Measurements from ENCODE around the gene GPHN.
A peak's percentile ranks its signal among the peaks of the same experiment; 100 is the strongest.
"Not testable (repeated sequence)": the region's sequence is repeated elsewhere in the genome, so short reads cannot be mapped to it uniquely, and the experiment has no call there.

Gene GPHN

GRCh38 chr14:66824251-66824650, 316.3 kb downstream of the GPHN start:
- DNase-seq = no peak

- DNase-seq = no peak
These were observed 319.2 kb downstream of the GPHN start for GRCh38 chr14:66827182-66827581.

- no peak for DNase-seq
These were observed 323.2 kb downstream of the GPHN start for GRCh38 chr14:66831173-66831572.

- no peak for DNase-seq
These were observed 325.9 kb downstream of the GPHN start for GRCh38 chr14:66833816-66834215.

GRCh38 chr14:66837436-66837835, 329.5 kb downstream of the GPHN start:
- not testable (repeated sequence) for DNase-seq

- DNase-seq = no peak
These were observed 335.1 kb downstream of the GPHN start for GRCh38 chr14:66842911-66843512.

- DNase-seq = no peak
These were observed 342.4 kb downstream of the GPHN start for GRCh38 chr14:66850258-66850888.

GRCh38 chr14:66853311-66853710, 345.4 kb downstream of the GPHN start:
- DNase-seq = no peak

GRCh38 chr14:66857867-66858266, 349.9 kb downstream of the GPHN start:
- DNase-seq = no peak

- DNase-seq = no peak
These were observed 351.2 kb downstream of the GPHN start for GRCh38 chr14:66859063-66859671.

GRCh38 chr14:66881596-66881995, 373.6 kb downstream of the GPHN start:
- no peak for DNase-seq

GRCh38 chr14:66884149-66884548, 376.2 kb downstream of the GPHN start:
- DNase-seq = no peak

GRCh38 chr14:66900719-66901118, 392.8 kb downstream of the GPHN start:
- no peak for DNase-seq

- DNase-seq = no peak
These were observed 402.4 kb downstream of the GPHN start for GRCh38 chr14:66910311-66910840.

GRCh38 chr14:66916421-66916820, 408.5 kb downstream of the GPHN start:
- DNase-seq = no peak

- no peak for DNase-seq
These were observed 410.6 kb downstream of the GPHN start for GRCh38 chr14:66918527-66918926.

- DNase-seq = no peak
These were observed 412.2 kb downstream of the GPHN start for GRCh38 chr14:66920196-66920595.

GRCh38 chr14:66923251-66923650, 415.3 kb downstream of the GPHN start:
- DNase-seq = no peak

- no peak for DNase-seq
These were observed 431.5 kb downstream of the GPHN start for GRCh38 chr14:66939409-66939808.

- DNase-seq = peak; percentile 9
These were observed 436.9 kb downstream of the GPHN start for GRCh38 chr14:66944872-66945271.

- DNase-seq = no peak
These were observed 447.2 kb downstream of the GPHN start for GRCh38 chr14:66955159-66955558.

GRCh38 chr14:66959437-66960050, 451.6 kb downstream of the GPHN start:
- no peak for DNase-seq

- DNase-seq = no peak
These were observed 457.9 kb downstream of the GPHN start for GRCh38 chr14:66965831-66966230.

- DNase-seq = no peak
These were observed 464.5 kb downstream of the GPHN start for GRCh38 chr14:66972469-66972868.
